HEK293T (cell line): ENCODE data around the gene PIAS1.

Experiments used
- CTCF ChIA-PET: fragments of 350-600 bp; formaldehyde crosslinking; extraction: SDS; loops from one replicate; lab custom pipeline; 2021; ENCODE audit warnings: antibody characterized with exemption, inconsistent platforms; lab: Yijun Ruan, JAX
- POLR2A ChIA-PET: fragments of 350-600 bp; formaldehyde crosslinking; extraction: SDS; loops from one replicate; lab custom pipeline; 2020; ENCODE audit warnings: antibody characterized with exemption, inconsistent platforms; lab: Yijun Ruan, JAX
- DNase-seq: peaks from one replicate; pipeline ENCODE4 v3.0.0; 2012; ENCODE audit warnings: mixed read lengths; ENCODE audit errors: extremely low spot score
- ARNT ChIP-seq: fragments of 450-650 bp; IDR thresholded peaks from 2 replicates; pipeline ENCODE4 v1.6.1; 2017; ENCODE audit warnings: mild to moderate bottlenecking
- BHLHE40 ChIP-seq: fragments of 450-650 bp; IDR thresholded peaks from 2 replicates; pipeline ENCODE4 v1.6.1; 2016; ENCODE audit warnings: mild to moderate bottlenecking, moderate library complexity, borderline replicate concordance
- CTBP1 ChIP-seq: fragments of 450-650 bp; IDR thresholded peaks from 2 replicates; pipeline ENCODE4 v1.6.1; 2016; ENCODE audit warnings: borderline replicate concordance
- ELF4 ChIP-seq: fragments of 450-650 bp; IDR thresholded peaks from 2 replicates; pipeline ENCODE4 v1.6.1; 2017; ENCODE audit warnings: antibody characterized with exemption
- FOXA1 ChIP-seq: fragments of 450-650 bp; IDR thresholded peaks from 2 replicates; pipeline ENCODE4 v1.6.1; 2016; ENCODE audit warnings: mild to moderate bottlenecking
- FOXK2 ChIP-seq: fragments of 450-650 bp; IDR thresholded peaks from 2 replicates; pipeline ENCODE4 v1.6.1; 2016; ENCODE audit warnings: mild to moderate bottlenecking
- FOXM1 ChIP-seq: fragments of 450-650 bp; IDR thresholded peaks from 2 replicates; pipeline ENCODE4 v1.6.1; 2017; ENCODE audit warnings: mild to moderate bottlenecking, borderline replicate concordance
- HDGF ChIP-seq: fragments of 450-650 bp; IDR thresholded peaks from 2 replicates; pipeline ENCODE4 v1.6.1; 2017; ENCODE audit warnings: antibody characterized with exemption, borderline replicate concordance
- L3MBTL2 ChIP-seq: fragments of 450-650 bp; conservative IDR thresholded peaks from 2 replicates; pipeline ENCODE4 v1.6.1; 2016; ENCODE audit warnings: mild to moderate bottlenecking
- LEF1 ChIP-seq: fragments of 450-650 bp; IDR thresholded peaks from 2 replicates; pipeline ENCODE4 v1.6.1; 2017; ENCODE audit warnings: mild to moderate bottlenecking, borderline replicate concordance
- NFRKB ChIP-seq: fragments of 450-650 bp; IDR thresholded peaks from 2 replicates; pipeline ENCODE4 v1.6.1; 2016; ENCODE audit warnings: mild to moderate bottlenecking, moderate library complexity
- SP1 ChIP-seq: fragments of 450-650 bp; IDR thresholded peaks from 2 replicates; pipeline ENCODE4 v1.6.1; 2017
- SUZ12 ChIP-seq: fragments of 450-650 bp; IDR thresholded peaks from 2 replicates; pipeline ENCODE4 v1.6.1; 2016; ENCODE audit warnings: mild to moderate bottlenecking
- TARDBP ChIP-seq: fragments of 450-650 bp; IDR thresholded peaks from 2 replicates; pipeline ENCODE4 v1.6.1; 2016
- ZNF384 ChIP-seq: fragments of 450-650 bp; IDR thresholded peaks from 2 replicates; pipeline ENCODE4 v1.6.1; 2016
- TF ChIP-seq, protein P1 (sequence below): fragments of 450-650 bp; IDR thresholded peaks from 2 replicates; pipeline ENCODE4 v1.6.1; 2016

Gene PIAS1

DNA sequence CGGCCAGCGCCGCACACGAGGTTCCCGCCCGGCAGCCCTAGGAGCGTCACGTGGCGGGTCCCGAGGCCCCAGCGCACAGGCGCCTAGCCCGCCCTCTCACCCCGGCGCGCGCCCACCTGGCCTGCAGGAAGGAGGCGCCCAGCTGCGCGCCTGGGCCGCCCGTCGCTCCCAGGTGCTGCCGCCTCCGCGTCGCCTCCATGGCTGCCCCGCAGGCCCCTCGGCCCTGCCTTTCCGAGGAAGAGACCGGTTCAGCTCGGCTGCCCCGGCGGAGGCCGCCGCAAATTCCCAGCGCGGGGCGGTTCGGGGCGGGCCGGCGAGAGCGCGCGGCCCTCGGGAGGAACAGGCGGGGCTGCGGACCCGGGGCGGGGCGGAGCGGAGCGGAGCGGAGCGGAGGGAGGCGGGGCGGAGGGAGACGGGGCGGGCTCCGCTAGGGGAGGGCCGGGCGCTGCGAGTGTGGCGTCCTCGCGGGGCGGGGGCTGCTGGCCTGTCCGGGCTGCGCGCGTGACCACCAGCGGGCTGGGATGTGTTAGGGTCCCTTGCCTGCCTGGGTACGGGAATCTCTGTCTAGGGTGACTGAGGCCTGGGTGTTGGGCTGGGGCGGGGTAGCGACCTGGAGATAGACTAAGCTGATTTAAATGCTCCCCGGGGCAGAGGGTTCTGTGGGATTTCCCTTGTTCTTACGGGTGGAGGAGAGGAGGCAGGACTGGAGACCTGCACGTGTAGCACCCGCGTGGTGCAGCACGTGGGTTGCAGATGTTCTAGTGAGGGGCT lies 175.5 kb downstream of the PIAS1 start, which contains the start of gene CLN6:
Gene CLN6 (minus strand): TSS at position 343 of the 771 bp plus-strand sequence. CDS start 144 bp downstream, at position 199.
- peak; percentile 96 for DNase-seq
- TF ChIP-seq L3MBTL2 = peak; percentile 93
- no peak; the same call in 1 of the 2 replicates for TF ChIP-seq FOXM1
- 0 out of 2 replicates have a peak, but pooled peaks have one; percentile 47 for TF ChIP-seq ARNT
- ChIA-PET CTCF (interaction anchor here (0.6 kb wide), 1 partner anchor 405 kb away, joined by 3 read pairs; no protein-coding TSS in a partner anchor), POLR2A (interaction anchor here (1.0 to 3.2 kb wide), 6 partner anchors 9 to 77 kb away, joined by 3 to 14 read pairs (median 6); partner anchors contain the start of gene FEM1B)

DNA sequence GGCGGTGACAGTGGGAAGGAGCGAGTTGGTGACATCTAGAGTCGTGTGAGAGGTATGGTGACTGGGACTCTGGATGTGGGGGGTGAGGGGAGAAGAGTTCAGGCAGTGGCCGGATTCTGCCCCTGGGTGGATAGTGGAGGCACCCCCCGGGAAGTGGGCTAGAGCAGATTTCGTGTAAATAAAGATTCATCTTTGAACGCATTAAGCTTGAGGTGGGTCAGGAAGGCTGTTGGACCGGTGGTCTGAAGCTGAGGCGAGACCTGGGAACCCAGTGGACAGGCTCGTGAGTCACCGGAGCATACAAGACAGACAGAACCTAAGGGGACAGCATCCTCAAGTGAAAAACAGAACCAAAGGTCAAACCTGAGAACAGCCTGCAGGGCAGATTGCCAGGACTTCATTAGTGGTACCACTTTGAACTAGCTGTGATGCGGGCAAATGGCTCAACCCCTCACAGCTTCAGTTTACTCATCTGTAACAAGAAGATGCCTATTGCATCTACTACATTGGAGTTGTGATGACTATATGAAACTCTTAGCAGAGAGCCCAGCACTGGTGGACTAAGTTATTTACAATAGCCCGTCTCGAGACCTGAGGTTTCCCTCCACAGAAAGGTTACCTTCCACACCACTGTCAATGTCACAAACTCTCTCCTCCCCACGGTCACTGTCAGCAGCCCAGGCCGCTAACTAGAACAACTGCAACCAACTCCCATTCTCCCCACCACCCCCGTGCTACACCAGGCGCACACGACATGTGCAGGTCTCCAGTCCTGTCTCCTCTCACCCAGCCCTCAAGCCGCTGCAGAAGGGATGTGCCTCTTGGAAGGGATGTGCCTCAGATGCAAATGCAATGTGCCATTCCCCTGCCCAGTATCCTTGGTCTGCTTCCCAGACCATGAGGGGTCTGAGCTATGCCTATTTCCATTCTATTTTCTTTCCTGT lies 176.3 kb downstream of the PIAS1 start:
- no peak for TF ChIP-seq SUZ12
- no peak for TF ChIP-seq NFRKB
- TF ChIP-seq LEF1 = no peak
- TF ChIP-seq CTBP1 = no peak
- no peak for TF ChIP-seq FOXA1
- no peak for TF ChIP-seq TARDBP
- TF ChIP-seq FOXM1 = no peak
- TF ChIP-seq, protein P1, sequence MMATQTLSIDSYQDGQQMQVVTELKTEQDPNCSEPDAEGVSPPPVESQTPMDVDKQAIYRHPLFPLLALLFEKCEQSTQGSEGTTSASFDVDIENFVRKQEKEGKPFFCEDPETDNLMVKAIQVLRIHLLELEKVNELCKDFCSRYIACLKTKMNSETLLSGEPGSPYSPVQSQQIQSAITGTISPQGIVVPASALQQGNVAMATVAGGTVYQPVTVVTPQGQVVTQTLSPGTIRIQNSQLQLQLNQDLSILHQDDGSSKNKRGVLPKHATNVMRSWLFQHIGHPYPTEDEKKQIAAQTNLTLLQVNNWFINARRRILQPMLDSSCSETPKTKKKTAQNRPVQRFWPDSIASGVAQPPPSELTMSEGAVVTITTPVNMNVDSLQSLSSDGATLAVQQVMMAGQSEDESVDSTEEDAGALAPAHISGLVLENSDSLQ = no peak
- ChIA-PET CTCF (interaction anchor here (1.1 kb wide), 1 partner anchor 76 kb away, joined by 5 read pairs; no protein-coding TSS in a partner anchor), POLR2A (interaction anchor here (1.0 to 3.2 kb wide), 4 partner anchors 10 to 47 kb away, joined by 3 to 14 read pairs (median 4); partner anchors contain the start of gene FEM1B)
- DNase-seq = peak; percentile 4

DNA sequence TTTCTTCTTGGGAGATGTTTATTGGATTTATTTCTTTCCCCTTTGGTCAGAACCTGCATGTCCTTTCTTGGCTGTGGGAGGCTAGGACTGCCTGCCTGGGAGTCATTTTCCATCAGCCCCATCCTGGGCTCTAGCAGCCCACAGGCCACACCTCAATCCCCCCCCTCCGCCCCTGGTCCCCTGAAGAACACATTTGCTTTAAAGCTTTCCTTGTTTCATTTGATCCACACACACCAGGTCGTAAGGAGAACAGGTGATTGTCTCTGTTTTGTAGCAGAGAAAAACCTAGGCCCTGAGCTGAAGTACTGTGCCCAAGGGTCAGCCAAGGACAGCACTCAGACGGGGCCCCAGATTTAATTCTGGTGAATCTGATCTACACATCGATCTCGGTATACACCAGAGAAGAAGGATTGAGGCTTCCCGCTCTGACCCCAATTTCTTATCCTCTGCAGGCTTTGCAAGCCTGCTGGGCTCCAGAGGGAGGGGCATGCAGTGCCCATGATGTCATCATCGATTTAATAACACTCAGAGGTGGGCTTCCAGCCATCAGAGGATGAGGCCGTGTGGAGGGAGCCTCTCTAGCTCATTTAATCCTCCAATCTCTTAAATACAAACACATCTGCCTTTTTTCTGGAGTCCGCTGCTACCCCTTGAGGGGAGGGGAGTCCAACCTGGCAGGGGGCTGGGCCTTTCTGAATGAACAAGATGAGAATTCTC lies 177.1 kb downstream of the PIAS1 start:
- POLR2A ChIA-PET = interaction anchor here (0.7 to 1.1 kb wide), 2 partner anchors 40 to 177 kb away, joined by 3 to 6 read pairs; partner anchors contain the start of gene PIAS1
- peak; percentile 6 for DNase-seq
- TF ChIP-seq FOXM1 (no peak), NFRKB (no peak), ARNT (no peak), SUZ12 (no peak), TARDBP (no peak), L3MBTL2 (no peak), ZNF384 (no peak), BHLHE40 (no peak), HDGF (no peak)
- CTCF ChIA-PET = interaction anchor here (1.1 kb wide), 1 partner anchor 75 kb away, joined by 5 read pairs; no protein-coding TSS in a partner anchor

DNA sequence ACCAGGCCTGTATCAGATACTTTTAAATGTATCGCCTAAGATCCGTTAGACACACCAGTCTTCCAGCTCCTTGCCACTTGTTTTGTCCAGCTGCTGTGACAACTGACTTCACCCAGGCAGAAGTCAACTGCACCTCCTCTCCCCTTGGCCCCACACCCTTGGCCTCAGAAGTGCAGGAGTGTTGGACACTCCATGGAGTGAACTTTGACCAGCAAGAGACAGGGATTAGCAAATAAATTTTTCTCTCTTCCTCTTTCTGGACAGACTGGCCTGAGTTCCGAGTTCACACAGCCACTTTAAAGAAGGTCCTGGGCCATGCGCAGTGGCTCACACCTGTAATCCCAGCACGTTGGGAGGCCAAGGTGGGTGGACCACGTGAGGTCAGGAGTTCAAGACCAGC lies 178.3 kb downstream of the PIAS1 start:
- TF ChIP-seq, protein P1 = no peak
- TF ChIP-seq ZNF384 (no peak), LEF1 (no peak), ELF4 (no peak), L3MBTL2 (no peak)
- ChIA-PET POLR2A (no interaction called here), CTCF (no interaction called here)

DNA sequence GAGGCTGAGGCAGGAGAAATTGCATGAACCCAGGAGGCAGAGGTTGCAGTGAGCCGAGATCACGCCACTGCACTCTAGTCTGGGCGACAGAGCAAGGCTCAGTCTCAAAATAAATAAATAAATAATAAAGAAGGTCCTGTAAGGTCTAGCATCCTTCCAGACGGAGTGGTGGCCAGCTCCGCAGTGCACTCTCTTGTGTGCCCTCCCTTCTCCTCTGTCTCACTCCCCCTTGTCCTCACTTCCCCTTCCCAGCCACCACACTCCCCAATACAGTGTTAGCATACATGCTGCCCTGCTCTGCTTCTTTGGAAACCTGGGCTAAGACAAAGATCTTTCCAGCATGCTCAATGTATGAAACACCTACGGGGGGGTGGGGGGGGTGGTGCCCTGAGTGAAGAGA lies 178.8 kb downstream of the PIAS1 start:
- CTCF ChIA-PET = no interaction called here
- DNase-seq = no peak
- POLR2A ChIA-PET = no interaction called here

More for the DNA sequence above, 178.3 kb downstream of the PIAS1 start:
- DNase-seq = no peak

More for the DNA sequence above, 178.8 kb downstream of the PIAS1 start:
- TF ChIP-seq FOXM1 = no peak
- no peak for TF ChIP-seq TARDBP
- no peak for TF ChIP-seq SUZ12
- TF ChIP-seq, protein P1 = no peak
- no peak for TF ChIP-seq ARNT
- no peak for TF ChIP-seq SP1
- TF ChIP-seq FOXA1 = no peak
- TF ChIP-seq CTBP1 = no peak
- no peak for TF ChIP-seq HDGF
- no peak for TF ChIP-seq FOXK2
- no peak for TF ChIP-seq BHLHE40
- no peak for TF ChIP-seq ELF4
- TF ChIP-seq L3MBTL2 = no peak
- TF ChIP-seq ZNF384 = no peak
- no peak for TF ChIP-seq NFRKB
- no peak for TF ChIP-seq LEF1
